CD4-positive, alpha-beta T cell (primary cell): ENCODE results near the gene CWC22. TPM values are rescaled to one million over a fixed set of nuclear protein-coding genes. Genes with fewer than 3 reads are reported as not detected.

Source experiments
- ATAC-seq: fragments of 200-7000 bp; cut with Tn5 transposase; one replicate; pipeline ENCODE4 v1.10.0; 2022; ENCODE audit warnings: mild to moderate bottlenecking; ENCODE audit not compliant: poor library complexity
- CTCF ChIA-PET: fragments of 350-600 bp; sonication (Branson Sonifier 250); formaldehyde crosslinking; loops from one replicate; lab custom pipeline; 2021; ENCODE audit warnings: antibody characterized with exemption, inconsistent platforms; lab: Charles Lee
- POLR2A ChIA-PET: fragments of 350-600 bp; sonication (Branson Sonifier 250); formaldehyde crosslinking; loops from one replicate; lab custom pipeline; 2021; ENCODE audit warnings: antibody characterized with exemption, inconsistent platforms; lab: Charles Lee
- DNase-seq, 14 experiments: peaks; one replicate each; pipeline ENCODE4 v3.0.0-alpha.2; 2013 to 2020; ENCODE audit warnings: mixed read lengths in 2 of 14
- H3K27ac ChIP-seq, 2 donors: one replicate each; pipeline versions ENCODE4 v1.5.1 to v1.7.0; 2013; ENCODE audit warnings: low read length in 2 of 2, low read depth in 1 of 2, mild to moderate bottlenecking in 1 of 2
- H3K27me3 ChIP-seq, 2 experiments: 1 replicate in 1 of 2; 2 replicates in 1 of 2; pipeline versions ENCODE4 v1.6.1 to v1.7.0; 2013; ENCODE audit warnings: low read length in 2 of 2, control low read depth in 1 of 2, mild to moderate bottlenecking in 1 of 2, moderate library complexity in 1 of 2; ENCODE audit not compliant: insufficient read depth in 2 of 2, control insufficient read depth in 1 of 2
- H3K36me3 ChIP-seq: one replicate; pipeline ENCODE4 v1.6.1; 2013; ENCODE audit warnings: low read length, control low read depth; ENCODE audit not compliant: insufficient read depth
- H3K4me1 ChIP-seq: one replicate; pipeline ENCODE4 v1.6.1; 2013; ENCODE audit warnings: low read length, control low read depth; ENCODE audit not compliant: insufficient read depth
- H3K4me3 ChIP-seq: one replicate; pipeline ENCODE4 v1.5.1; 2013; ENCODE audit warnings: mild to moderate bottlenecking, low read length, moderate library complexity
- H3K9me3 ChIP-seq, 2 experiments: 1 replicate in 1 of 2; 2 replicates in 1 of 2; pipeline versions ENCODE4 v1.6.1 to v1.7.0; 2013; ENCODE audit warnings: low read length in 2 of 2, mild to moderate bottlenecking in 2 of 2, control low read depth in 1 of 2, moderate library complexity in 1 of 2; ENCODE audit not compliant: control insufficient read depth in 1 of 2, insufficient read depth in 1 of 2
- H3K27ac Mint-ChIP-seq: one replicate; pipeline ENCODE4 v1.8.0; 2020; ENCODE audit warnings: mixed read lengths
- H3K27me3 Mint-ChIP-seq: one replicate; pipeline ENCODE4 v1.8.0; 2021; ENCODE audit warnings: mixed read lengths
- H3K36me3 Mint-ChIP-seq: one replicate; pipeline ENCODE4 v1.8.0; 2021; ENCODE audit warnings: low read depth, mixed read lengths
- H3K4me1 Mint-ChIP-seq: one replicate; pipeline ENCODE4 v1.8.0; 2021; ENCODE audit warnings: low read depth, mixed read lengths
- H3K4me3 Mint-ChIP-seq: one replicate; pipeline ENCODE4 v1.8.0; 2020; ENCODE audit warnings: mild to moderate bottlenecking, mixed read lengths
- H3K9me3 Mint-ChIP-seq: one replicate; pipeline ENCODE4 v1.8.0; 2020; ENCODE audit warnings: mixed read lengths
- intact Hi-C, 2 experiments: fragments of 100-400 bp; cut with DNase I in 1 of 2; cut with micrococcal nuclease in 1 of 2; formaldehyde crosslinking; loops; one replicate each; pipeline versions ENCODE4 v1.15.1 to v1.9.0; 2023 to 2025; cut with DNase I, micrococcal nuclease
- total RNA-seq, 174 experiments: library from RNA in 2 of 174; stranded (reverse) in 2 of 174; gene quantifications; one replicate each; pipeline ENCODE4 v1.2.3 and lab custom pipeline; 2021 to 2026
- TF ChIP-seq, protein P1 (sequence below): fragments of 200-600 bp; IDR thresholded peaks from one replicate; pipeline ENCODE4 v1.8.0; 2022; ENCODE audit warnings: antibody characterized with exemption, mild to moderate bottlenecking

The CWC22 gene
- total RNA-seq, 2 experiments from 2014 or later = 11.8 to 12.0 TPM

DNA sequence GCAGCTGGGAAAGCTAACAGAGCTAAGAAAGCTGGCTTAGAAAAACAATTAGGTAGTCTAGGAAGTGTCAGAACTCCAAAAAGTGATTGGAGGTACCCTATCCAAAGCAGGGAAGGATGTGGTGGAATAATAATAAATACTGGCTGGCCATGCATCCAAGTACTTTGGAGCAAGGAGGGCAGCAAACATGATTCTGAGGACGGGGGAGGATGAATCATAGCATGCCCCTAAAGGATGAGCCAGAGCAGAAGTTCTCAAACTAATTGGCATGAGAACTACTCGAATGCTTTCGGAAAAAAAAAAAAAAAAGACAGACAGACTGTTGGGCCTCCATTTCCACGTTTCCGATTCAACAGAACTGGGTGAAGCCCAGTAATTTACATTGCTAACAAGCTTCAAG lies 2.4 kb downstream of the CWC22 start:
- no peaks in the 10 kb centered on the region for H3K27me3 ChIP-seq
- peaks cover 33% of the 10 kb centered on the region for H3K36me3 Mint-ChIP-seq
- H3K9me3 ChIP-seq = no peaks in the 10 kb centered on the region
- H3K9me3 Mint-ChIP-seq = no peaks in the 10 kb centered on the region
- no peaks in the 10 kb centered on the region for H3K27me3 Mint-ChIP-seq
- H3K36me3 ChIP-seq = peaks cover 10% of the 10 kb centered on the region
- ChIA-PET POLR2A (no interaction called here), CTCF (no interaction called here)
- peak overlapping the region; percentile 99 for H3K27ac Mint-ChIP-seq
- H3K4me1 Mint-ChIP-seq = peaks cover 56% of the 10 kb centered on the region
- H3K27ac ChIP-seq = no peak overlapping the region
- intact Hi-C loops = loop anchor here in 1 of 2 experiments (2.0 to 5.0 kb wide), 2 partner anchors 1888 to 1890 kb away; partner anchors contain the start of gene ITPRID2
- no peak for ATAC-seq
- DNase-seq = no peak
- H3K4me1 ChIP-seq = peaks cover 15% of the 10 kb centered on the region
- H3K4me3 Mint-ChIP-seq = peak overlapping the region; percentile 96
- no peak overlapping the region for H3K4me3 ChIP-seq
- TF ChIP-seq, protein P1, sequence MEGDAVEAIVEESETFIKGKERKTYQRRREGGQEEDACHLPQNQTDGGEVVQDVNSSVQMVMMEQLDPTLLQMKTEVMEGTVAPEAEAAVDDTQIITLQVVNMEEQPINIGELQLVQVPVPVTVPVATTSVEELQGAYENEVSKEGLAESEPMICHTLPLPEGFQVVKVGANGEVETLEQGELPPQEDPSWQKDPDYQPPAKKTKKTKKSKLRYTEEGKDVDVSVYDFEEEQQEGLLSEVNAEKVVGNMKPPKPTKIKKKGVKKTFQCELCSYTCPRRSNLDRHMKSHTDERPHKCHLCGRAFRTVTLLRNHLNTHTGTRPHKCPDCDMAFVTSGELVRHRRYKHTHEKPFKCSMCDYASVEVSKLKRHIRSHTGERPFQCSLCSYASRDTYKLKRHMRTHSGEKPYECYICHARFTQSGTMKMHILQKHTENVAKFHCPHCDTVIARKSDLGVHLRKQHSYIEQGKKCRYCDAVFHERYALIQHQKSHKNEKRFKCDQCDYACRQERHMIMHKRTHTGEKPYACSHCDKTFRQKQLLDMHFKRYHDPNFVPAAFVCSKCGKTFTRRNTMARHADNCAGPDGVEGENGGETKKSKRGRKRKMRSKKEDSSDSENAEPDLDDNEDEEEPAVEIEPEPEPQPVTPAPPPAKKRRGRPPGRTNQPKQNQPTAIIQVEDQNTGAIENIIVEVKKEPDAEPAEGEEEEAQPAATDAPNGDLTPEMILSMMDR = no peak

DNA sequence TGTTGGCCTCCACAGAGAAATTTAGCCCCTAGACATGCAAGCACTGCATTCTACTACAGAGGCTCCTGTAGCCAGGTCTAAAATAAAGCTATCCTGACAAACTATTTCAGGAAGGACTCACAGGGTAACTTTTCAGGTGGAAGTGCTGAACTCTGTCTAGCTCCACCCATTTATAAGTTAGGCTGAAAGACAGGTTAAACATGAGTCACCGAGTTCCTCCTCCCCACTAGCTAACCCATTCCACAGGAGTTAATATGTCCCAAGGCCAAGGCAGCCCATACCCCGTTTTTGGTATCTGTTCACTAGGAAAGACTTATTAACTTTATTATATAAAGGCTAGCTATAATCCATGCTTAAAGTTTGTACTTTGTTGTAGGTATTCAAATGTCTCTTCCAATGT lies 3.5 kb downstream of the CWC22 start:
- H3K9me3 Mint-ChIP-seq = no peaks in the 10 kb centered on the region
- Histone ChIP-seq H3K27ac (no peak overlapping the region), H3K4me3 (no peak overlapping the region), H3K4me1 (peaks cover 15% of the 10 kb centered on the region), H3K36me3 (peaks cover 14% of the 10 kb centered on the region), H3K9me3 (no peaks in the 10 kb centered on the region), H3K27me3 (no peaks in the 10 kb centered on the region)
- H3K27me3 Mint-ChIP-seq = no peaks in the 10 kb centered on the region
- no peak for ATAC-seq
- intact Hi-C loops = no loop called here
- H3K4me1 Mint-ChIP-seq = peaks cover 61% of the 10 kb centered on the region
- H3K36me3 Mint-ChIP-seq = peaks cover 33% of the 10 kb centered on the region
- peak overlapping the region; percentile 46 for H3K4me3 Mint-ChIP-seq
- POLR2A ChIA-PET = no interaction called here
- DNase-seq = no peak
- H3K27ac Mint-ChIP-seq = peak overlapping the region; percentile 14
- CTCF ChIA-PET = no interaction called here
- TF ChIP-seq, protein P1 = no peak

DNA sequence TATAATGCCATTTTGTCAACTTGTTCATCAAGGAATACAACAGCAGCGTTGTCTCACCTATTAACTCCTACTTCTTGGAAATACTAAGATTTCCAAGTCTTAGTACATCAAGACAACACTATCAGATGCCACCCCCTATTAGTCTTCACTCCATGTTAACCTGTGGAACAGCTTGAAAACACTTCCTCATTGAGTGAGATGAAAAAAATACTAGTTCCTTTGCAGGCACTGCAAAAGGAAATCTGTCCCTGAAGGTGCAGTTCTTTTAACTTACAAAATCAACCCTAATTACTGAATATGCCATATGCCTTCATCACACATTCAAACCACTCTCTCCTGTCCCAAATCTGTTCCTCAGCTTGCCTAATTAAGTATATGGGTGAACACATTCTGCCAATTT lies 4.0 kb downstream of the CWC22 start:
- intact Hi-C loops = no loop called here
- POLR2A ChIA-PET = no interaction called here
- H3K27ac ChIP-seq = no peak overlapping the region

More for the DNA sequence above, 4.0 kb downstream of the CWC22 start:
- Mint-ChIP-seq H3K4me1 (peaks cover 66% of the 10 kb centered on the region), H3K4me3 (peak overlapping the region; percentile 44), H3K36me3 (peaks cover 37% of the 10 kb centered on the region), H3K27ac (no peak overlapping the region), H3K27me3 (no peaks in the 10 kb centered on the region), H3K9me3 (no peaks in the 10 kb centered on the region)
- DNase-seq = no peak
- Histone ChIP-seq H3K27me3 (no peaks in the 10 kb centered on the region), H3K4me3 (no peak overlapping the region), H3K4me1 (peaks cover 15% of the 10 kb centered on the region), H3K9me3 (no peaks in the 10 kb centered on the region), H3K36me3 (peaks cover 14% of the 10 kb centered on the region)
- no peak for ATAC-seq
- CTCF ChIA-PET = no interaction called here
- TF ChIP-seq, protein P1 = no peak
